PC-3 (cell line): ENCODE results near the gene GOLGA6C.

Experiments used
- CTCF ChIP-seq: fragments of 300-600 bp; sonication (generic); conservative IDR thresholded peaks from 2 replicates; pipeline ENCODE4 v1.5.1; 2017; ENCODE audit warnings: antibody characterized with exemption, low read depth, mild to moderate bottlenecking, low read length
- EZH2 ChIP-seq: fragments of 300-600 bp; sonication (generic); IDR thresholded peaks from one replicate; pipeline ENCODE4 v1.6.1; 2017; ENCODE audit warnings: antibody characterized with exemption, mild to moderate bottlenecking, low read length; ENCODE audit not compliant: unreplicated experiment
- EZH2phosphoT487 ChIP-seq: fragments of 300-600 bp; sonication (generic); IDR thresholded peaks from 2 replicates; pipeline ENCODE4 v1.6.1; 2018; ENCODE audit warnings: mild to moderate bottlenecking, antibody characterized with exemption, low read length, borderline replicate concordance

GRCh38 chr15:75227663-75228280, 30.4 kb upstream of the GOLGA6C start:
- no peak for TF ChIP-seq EZH2phosphoT487
- TF ChIP-seq CTCF: no peak
- no peak for TF ChIP-seq EZH2
